Measurements from ENCODE around the gene RABL6.
"Not testable (repeated sequence)": the region's sequence is repeated elsewhere in the genome, so short reads cannot be mapped to it uniquely, and the experiment has no call there.

The RABL6 gene

GRCh38 chr9:136860933-136861873 lies 53.5 kb downstream of the RABL6 start:
- no peak for DNase-seq

GRCh38 chr9:136861874-136862457 lies 54.2 kb downstream of the RABL6 start:
- DNase-seq, result no peak

GRCh38 chr9:136862849-136863622 lies 55.3 kb downstream of the RABL6 start:
- DNase-seq, result no peak

GRCh38 chr9:136863623-136864273 lies 56.0 kb downstream of the RABL6 start:
- no peak for DNase-seq

GRCh38 chr9:136865041-136865767 lies 57.5 kb downstream of the RABL6 start:
- peak; percentile 3 for DNase-seq

- DNase-seq, result no peak
Measured at GRCh38 chr9:136865768-136866103, 58.0 kb downstream of the RABL6 start.

- not testable (repeated sequence) for DNase-seq
Measured at GRCh38 chr9:136866898-136867421, 59.2 kb downstream of the RABL6 start.

GRCh38 chr9:136867480-136867879 lies 59.7 kb downstream of the RABL6 start:
- no peak for DNase-seq

- no peak for DNase-seq
Measured at GRCh38 chr9:136867917-136868316, 60.2 kb downstream of the RABL6 start.

GRCh38 chr9:136868644-136869043 lies 60.9 kb downstream of the RABL6 start:
- no peak for DNase-seq

- not testable (repeated sequence) for DNase-seq
Measured at GRCh38 chr9:136869611-136870010, 61.9 kb downstream of the RABL6 start.

- DNase-seq, result no peak
Measured at GRCh38 chr9:136875155-136875554, 67.4 kb downstream of the RABL6 start.

- no peak for DNase-seq
Measured at GRCh38 chr9:136876476-136876875, 68.7 kb downstream of the RABL6 start.

- no peak for DNase-seq
Measured at GRCh38 chr9:136880651-136881050, 72.9 kb downstream of the RABL6 start.

GRCh38 chr9:136881691-136882108 lies 74.0 kb downstream of the RABL6 start:
- DNase-seq, result no peak

GRCh38 chr9:136882109-136882946 lies 74.6 kb downstream of the RABL6 start:
- DNase-seq, result peak; percentile 76

- DNase-seq, result not testable (repeated sequence)
Measured at GRCh38 chr9:136882947-136883283, 75.2 kb downstream of the RABL6 start.

- DNase-seq, result not testable (repeated sequence)
Measured at GRCh38 chr9:136883670-136884069, 75.9 kb downstream of the RABL6 start.

- DNase-seq, result peak; percentile 97
Measured at GRCh38 chr9:136885950-136886578, 78.3 kb downstream of the RABL6 start, which contains the start of gene TRAF2. Gene TRAF2 (plus strand): TSS chr9:136886516. CDS start chr9:136898741, 12,225 bp downstream.
